ENCODE measurements around the gene TMEM218. TPM values are rescaled to one million over a fixed set of nuclear protein-coding genes. Genes with fewer than 3 reads are reported as not detected.

Gene TMEM218
- total and polyA plus RNA-seq, 10 of the 15 experiments (the other 5 are each of a cell fraction or from before 2014, with no cell fraction given): 11.2 to 50.3 (median 28.8) TPM

DNA sequence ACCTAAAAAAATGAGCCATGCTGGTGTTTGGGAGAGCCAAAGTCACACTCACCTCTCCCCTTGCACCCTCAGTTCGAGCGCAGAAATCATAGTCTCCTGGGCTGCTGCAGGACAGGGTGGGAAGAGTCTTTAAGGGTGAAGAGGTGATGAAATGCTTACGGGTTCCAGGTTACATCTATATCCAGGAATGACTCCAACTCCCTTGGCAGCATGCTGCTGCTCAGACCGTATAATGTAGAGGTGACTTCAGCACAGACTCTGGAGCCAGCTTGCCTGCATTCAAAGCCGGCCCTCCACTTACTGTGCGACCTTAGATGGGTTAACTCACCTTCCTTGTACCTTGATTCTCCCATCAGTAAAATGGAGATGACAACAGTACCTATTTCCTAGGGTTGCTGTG, 35.9 kb upstream of the TMEM218 start:
- FAIRE-seq: no peak
- H3K79me2 ChIP-seq (ENCODE audit: control insufficient read depth, insufficient read depth, low read length): no peaks in the 10 kb centered on the region
- in situ Hi-C loops (cut with MboI) (loop anchor here (10.0 kb wide), 1 partner anchor 192 kb away; the partner anchor contains the start of gene CCDC15), intact Hi-C loops (cut with micrococcal nuclease; ENCODE audit: unreplicated experiment) (loop anchor here (10.0 kb wide), 1 partner anchor 262 kb away; no protein-coding TSS in a partner anchor)
- no peaks in the 10 kb centered on the region for H4K20me1 ChIP-seq (ENCODE audit: control insufficient read depth, insufficient read depth)
- no peak overlapping the region for H3K9ac ChIP-seq (ENCODE audit: control insufficient read depth, insufficient read depth, low read length)
- H3K36me3 ChIP-seq (ENCODE audit: control insufficient read depth in 2 of 2, insufficient read depth in 2 of 2, low read length in 1 of 2): no peaks in the 10 kb centered on the region
- BruUV-seq (replicated peaks): no TSS peak
- no peak overlapping the region for H2AFZ ChIP-seq (ENCODE audit: control insufficient read depth, low read depth, low read length)
- no peak for TF ChIP-seq CREB1 (IDR thresholded peaks at IDR 0.05; ENCODE audit: low read depth)
- no peak for TF ChIP-seq EP300 (IDR thresholded peaks at IDR 0.05; ENCODE audit: borderline replicate concordance in 1 of 2, control insufficient read depth in 1 of 2, low read depth in 2 of 2, low read length in 2 of 2)
- no peak for TF ChIP-seq RAD21 (IDR thresholded peaks at IDR 0.05; ENCODE audit: insufficient read depth, low read depth, low read length)
- TF ChIP-seq, protein P1, sequence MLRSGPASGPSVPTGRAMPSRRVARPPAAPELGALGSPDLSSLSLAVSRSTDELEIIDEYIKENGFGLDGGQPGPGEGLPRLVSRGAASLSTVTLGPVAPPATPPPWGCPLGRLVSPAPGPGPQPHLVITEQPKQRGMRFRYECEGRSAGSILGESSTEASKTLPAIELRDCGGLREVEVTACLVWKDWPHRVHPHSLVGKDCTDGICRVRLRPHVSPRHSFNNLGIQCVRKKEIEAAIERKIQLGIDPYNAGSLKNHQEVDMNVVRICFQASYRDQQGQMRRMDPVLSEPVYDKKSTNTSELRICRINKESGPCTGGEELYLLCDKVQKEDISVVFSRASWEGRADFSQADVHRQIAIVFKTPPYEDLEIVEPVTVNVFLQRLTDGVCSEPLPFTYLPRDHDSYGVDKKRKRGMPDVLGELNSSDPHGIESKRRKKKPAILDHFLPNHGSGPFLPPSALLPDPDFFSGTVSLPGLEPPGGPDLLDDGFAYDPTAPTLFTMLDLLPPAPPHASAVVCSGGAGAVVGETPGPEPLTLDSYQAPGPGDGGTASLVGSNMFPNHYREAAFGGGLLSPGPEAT (IDR thresholded peaks at IDR 0.05; ENCODE audit: low read depth): no peak
- no peak for TF ChIP-seq BCL11A (IDR thresholded peaks at IDR 0.05; ENCODE audit: low read depth, low read length)
- no peak for TF ChIP-seq ZNF622 (IDR thresholded peaks at IDR 0.05)
- TF ChIP-seq, protein P2, sequence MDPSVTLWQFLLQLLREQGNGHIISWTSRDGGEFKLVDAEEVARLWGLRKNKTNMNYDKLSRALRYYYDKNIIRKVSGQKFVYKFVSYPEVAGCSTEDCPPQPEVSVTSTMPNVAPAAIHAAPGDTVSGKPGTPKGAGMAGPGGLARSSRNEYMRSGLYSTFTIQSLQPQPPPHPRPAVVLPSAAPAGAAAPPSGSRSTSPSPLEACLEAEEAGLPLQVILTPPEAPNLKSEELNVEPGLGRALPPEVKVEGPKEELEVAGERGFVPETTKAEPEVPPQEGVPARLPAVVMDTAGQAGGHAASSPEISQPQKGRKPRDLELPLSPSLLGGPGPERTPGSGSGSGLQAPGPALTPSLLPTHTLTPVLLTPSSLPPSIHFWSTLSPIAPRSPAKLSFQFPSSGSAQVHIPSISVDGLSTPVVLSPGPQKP (IDR thresholded peaks at IDR 0.05; ENCODE audit: low read depth, low read length): no peak
- TF ChIP-seq GABPA (IDR thresholded peaks at IDR 0.05; ENCODE audit: low read depth): no peak
- no peak for TF ChIP-seq PML (IDR thresholded peaks at IDR 0.05; ENCODE audit: low read length)
- H3K27me3 ChIP-seq (replicated peaks in 1 of 2; ENCODE audit: control insufficient read depth in 2 of 2, insufficient read depth in 2 of 2, low read length in 1 of 2): peaks cover under 1 to 2% of the 10 kb centered on the region in 2 experiments; a peak in 2 of 4 replicates
- no peak overlapping the region for H3K27ac ChIP-seq (ENCODE audit: control insufficient read depth, insufficient read depth)
- RAD21 ChIA-PET (ENCODE audit: unreplicated experiment): no interaction called here
- H3K4me3 ChIP-seq: no peak overlapping the region
- WGBS (ENCODE audit: insufficient coverage, insufficient replicate concordance, low lambda C conversion rate, missing lambda C conversion rate): 19% methylated on average over 6 of the region's 6 CpGs
- no peak for DNase-seq (ENCODE audit: low read depth, low spot score)
- no peaks in the 10 kb centered on the region for H3K9me3 ChIP-seq (replicated peaks; ENCODE audit: control insufficient read depth, insufficient read depth, low read length)
- POLR2A ChIA-PET: no interaction called here
- H3K4me1 ChIP-seq (ENCODE audit: control insufficient read depth, insufficient read depth, low read length): no peaks in the 10 kb centered on the region
- H3K4me2 ChIP-seq (ENCODE audit: control insufficient read depth, insufficient read depth): no peak overlapping the region
- CTCF ChIA-PET: interaction anchor here (1.1 kb wide), 1 partner anchor 282 kb away, joined by 3 read pairs; no protein-coding TSS in a partner anchor
- SMC1A ChIA-PET (ENCODE audit: uncharacterized antibody, unreplicated experiment): no interaction called here
- no peak for ATAC-seq
